Activated CD4-positive, alpha-beta T cell treated with anti-CD3 and anti-CD28 coated beads for 1 hour (primary cell): ENCODE data around the gene PNKP.

ENCODE experiments used
- DNase-seq: peaks from one replicate; pipeline ENCODE4 v3.0.0-alpha.2; 2020

The PNKP gene

GRCh38 chr19:49857061-49857837 lies 10.1 kb downstream of the PNKP start:
- DNase-seq = no peak

GRCh38 chr19:49856574-49857021 lies 10.8 kb downstream of the PNKP start:
- DNase-seq = no peak

GRCh38 chr19:49855676-49856573 lies 11.5 kb downstream of the PNKP start:
- no peak for DNase-seq

GRCh38 chr19:49855277-49855675 lies 12.1 kb downstream of the PNKP start:
- no peak for DNase-seq

- no peak for DNase-seq
These were observed 12.8 kb downstream of the PNKP start for GRCh38 chr19:49854378-49855263.

GRCh38 chr19:49853852-49854377 lies 13.5 kb downstream of the PNKP start:
- DNase-seq = no peak

GRCh38 chr19:49852631-49853126 lies 14.7 kb downstream of the PNKP start:
- DNase-seq = no peak

GRCh38 chr19:49851456-49852259 lies 15.7 kb downstream of the PNKP start:
- no peak for DNase-seq

- DNase-seq = peak; percentile 81
These were observed 16.7 kb downstream of the PNKP start, which contains the start of gene PTOV1 for GRCh38 chr19:49850487-49851342. TSS of gene PTOV1 (plus strand) at chr19:49851159.

- no peak for DNase-seq
These were observed 17.2 kb downstream of the PNKP start for GRCh38 chr19:49850221-49850486.

GRCh38 chr19:49849433-49850220 lies 17.7 kb downstream of the PNKP start:
- DNase-seq = no peak

- no peak for DNase-seq
These were observed 18.4 kb downstream of the PNKP start for GRCh38 chr19:49848938-49849337.

- DNase-seq = no peak
These were observed 19.4 kb downstream of the PNKP start for GRCh38 chr19:49847731-49848696.

GRCh38 chr19:49846408-49846807 lies 21.0 kb downstream of the PNKP start:
- DNase-seq = no peak

GRCh38 chr19:49845414-49845813 lies 22.0 kb downstream of the PNKP start:
- no peak for DNase-seq

- no peak for DNase-seq
These were observed 23.0 kb downstream of the PNKP start for GRCh38 chr19:49844138-49845095.

GRCh38 chr19:49843265-49843664 lies 24.1 kb downstream of the PNKP start:
- no peak for DNase-seq
